ENCODE results near the gene FARSA. TPM values are rescaled to one million over a fixed set of nuclear protein-coding genes. Genes with fewer than 3 reads are reported as not detected.

The FARSA gene
- total RNA-seq, 1 donor from 2014 or later, result 54.5 TPM

DNA sequence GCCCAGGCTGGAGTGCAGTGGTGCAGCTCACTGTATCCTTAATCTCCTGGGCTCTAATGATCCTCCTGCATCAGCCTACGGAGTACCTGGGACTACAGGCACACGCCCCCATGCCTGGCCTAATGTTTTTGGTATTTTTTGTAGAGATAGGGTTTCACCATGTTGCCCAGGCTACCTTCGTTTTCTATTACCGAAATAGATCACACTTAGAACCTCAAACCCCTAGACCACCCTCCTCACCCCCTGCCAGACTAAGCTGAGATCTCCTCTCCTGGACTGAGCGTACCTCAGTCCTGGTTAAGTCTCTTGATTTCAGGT lies 46.9 kb downstream of the FARSA start:
- no peak overlapping the region for H3K27ac Mint-ChIP-seq
- TF ChIP-seq, protein P1, sequence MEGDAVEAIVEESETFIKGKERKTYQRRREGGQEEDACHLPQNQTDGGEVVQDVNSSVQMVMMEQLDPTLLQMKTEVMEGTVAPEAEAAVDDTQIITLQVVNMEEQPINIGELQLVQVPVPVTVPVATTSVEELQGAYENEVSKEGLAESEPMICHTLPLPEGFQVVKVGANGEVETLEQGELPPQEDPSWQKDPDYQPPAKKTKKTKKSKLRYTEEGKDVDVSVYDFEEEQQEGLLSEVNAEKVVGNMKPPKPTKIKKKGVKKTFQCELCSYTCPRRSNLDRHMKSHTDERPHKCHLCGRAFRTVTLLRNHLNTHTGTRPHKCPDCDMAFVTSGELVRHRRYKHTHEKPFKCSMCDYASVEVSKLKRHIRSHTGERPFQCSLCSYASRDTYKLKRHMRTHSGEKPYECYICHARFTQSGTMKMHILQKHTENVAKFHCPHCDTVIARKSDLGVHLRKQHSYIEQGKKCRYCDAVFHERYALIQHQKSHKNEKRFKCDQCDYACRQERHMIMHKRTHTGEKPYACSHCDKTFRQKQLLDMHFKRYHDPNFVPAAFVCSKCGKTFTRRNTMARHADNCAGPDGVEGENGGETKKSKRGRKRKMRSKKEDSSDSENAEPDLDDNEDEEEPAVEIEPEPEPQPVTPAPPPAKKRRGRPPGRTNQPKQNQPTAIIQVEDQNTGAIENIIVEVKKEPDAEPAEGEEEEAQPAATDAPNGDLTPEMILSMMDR (IDR thresholded peaks at IDR 0.05; ENCODE audit: unreplicated experiment), result no peak
- peaks cover 19% of the 10 kb centered on the region for H3K4me1 Mint-ChIP-seq
- DNase-seq (ENCODE audit: low spot score in 2 of 2, unreplicated experiment in 2 of 2), result no peak
- H3K27me3 Mint-ChIP-seq (ENCODE audit: low read depth), result peaks cover 48% of the 10 kb centered on the region
- peaks cover 4% of the 10 kb centered on the region for H3K9me3 Mint-ChIP-seq
- peaks cover 2% of the 10 kb centered on the region for H3K36me3 Mint-ChIP-seq
- H3K4me3 Mint-ChIP-seq, result peak overlapping the region; percentile 50

DNA sequence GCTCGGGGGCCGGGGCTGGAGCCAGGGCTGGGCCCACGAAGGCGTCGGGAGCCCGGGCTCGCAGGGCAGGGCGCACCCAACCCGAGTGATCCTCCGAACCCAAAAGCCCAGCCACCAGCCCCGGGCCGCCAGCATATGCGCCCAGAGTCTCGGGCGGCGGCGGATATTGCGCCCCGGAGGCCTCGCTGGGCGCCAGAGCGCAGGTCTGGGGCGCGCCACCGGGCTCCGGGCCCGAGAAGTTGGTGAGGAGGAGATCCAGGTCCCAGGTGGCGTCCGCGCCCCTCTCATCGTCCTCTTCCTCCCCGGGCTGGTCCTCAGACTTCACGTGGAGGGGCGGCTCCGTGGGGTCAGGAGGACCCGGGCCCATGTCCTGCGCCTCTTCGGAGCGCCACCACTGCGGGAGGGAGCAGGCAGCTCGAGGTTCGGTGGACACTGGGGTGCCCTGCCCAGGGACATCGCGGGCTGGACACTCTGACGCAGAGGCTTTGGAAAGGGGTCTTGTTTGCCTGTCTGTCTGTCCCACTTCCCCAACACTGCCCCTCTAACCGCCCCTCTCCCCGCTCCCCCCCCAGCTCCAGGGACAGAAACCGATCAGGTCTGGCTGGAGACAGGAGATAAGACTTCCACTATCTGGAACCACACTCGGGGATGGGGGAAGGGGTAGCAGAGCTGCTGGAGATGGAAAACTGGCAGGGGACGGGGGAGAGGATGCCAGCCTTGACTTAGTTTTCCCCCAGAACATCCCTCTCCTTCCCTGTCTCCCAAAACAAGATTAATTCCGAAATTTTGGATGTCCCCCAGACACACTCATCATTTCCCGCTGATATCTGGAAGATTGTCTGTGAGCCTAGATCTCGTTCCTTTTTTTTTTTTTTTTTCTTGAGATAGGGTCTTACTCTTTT lies 47.5 kb downstream of the FARSA start:
- DNase-seq (ENCODE audit: low spot score in 2 of 2, unreplicated experiment in 2 of 2), result no peak
- Mint-ChIP-seq H3K27me3 (ENCODE audit: low read depth) (peaks cover 48% of the 10 kb centered on the region), H3K4me3 (peak overlapping the region; percentile 50), H3K9me3 (peaks cover 4% of the 10 kb centered on the region), H3K27ac (no peak overlapping the region), H3K36me3 (peaks cover 2% of the 10 kb centered on the region), H3K4me1 (peaks cover 13% of the 10 kb centered on the region)
- TF ChIP-seq, protein P1 (IDR thresholded peaks at IDR 0.05; ENCODE audit: unreplicated experiment), result no peak

DNA sequence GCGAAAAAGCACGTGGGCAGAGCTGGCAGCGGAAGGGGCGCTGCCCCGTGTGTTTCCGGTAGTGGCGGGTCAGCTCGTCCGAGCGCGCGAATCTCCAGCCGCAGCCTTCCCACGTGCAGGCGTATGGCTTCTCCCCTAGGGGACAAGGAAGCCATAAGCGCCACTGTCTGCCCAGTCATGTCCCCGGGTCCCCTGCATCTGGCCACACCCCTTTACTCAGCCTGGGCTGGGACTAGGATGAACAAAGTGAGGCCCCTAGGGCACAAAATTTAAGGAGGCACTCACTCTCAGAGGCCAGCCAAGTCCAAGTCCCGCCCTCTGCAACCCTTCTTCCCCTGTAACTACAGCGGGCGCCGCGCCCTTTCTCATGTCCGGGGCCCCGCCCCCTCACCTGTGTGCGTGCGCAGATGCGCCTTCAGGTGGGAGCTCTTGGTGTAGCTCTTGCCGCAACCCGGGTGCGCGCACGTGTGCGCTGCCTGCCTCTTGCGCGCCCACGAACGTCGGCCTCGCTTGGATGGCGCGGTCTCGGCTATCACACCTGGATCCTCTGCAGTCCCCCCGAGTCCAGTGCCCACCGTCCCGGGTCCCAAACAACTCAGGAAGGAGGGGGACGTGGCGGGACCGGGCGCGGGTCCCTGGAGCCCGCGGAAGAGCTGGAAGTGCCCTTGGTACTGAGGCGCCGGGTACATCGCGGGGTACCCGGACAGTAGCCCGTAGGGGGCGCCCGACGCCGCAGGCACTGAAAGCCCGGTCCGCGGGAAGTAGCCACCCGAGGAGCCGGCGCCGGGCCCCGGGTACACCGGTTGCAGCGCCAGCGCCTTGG lies 48.4 kb downstream of the FARSA start:
- H3K27me3 Mint-ChIP-seq (ENCODE audit: low read depth), result peaks cover 48% of the 10 kb centered on the region
- H3K9me3 Mint-ChIP-seq, result peaks cover 4% of the 10 kb centered on the region
- H3K4me3 Mint-ChIP-seq, result peak overlapping the region; percentile 63
- peak; percentile 55 to 67 for DNase-seq (ENCODE audit: low spot score in 2 of 2, unreplicated experiment in 2 of 2)
- H3K36me3 Mint-ChIP-seq, result peaks cover 2% of the 10 kb centered on the region
- H3K4me1 Mint-ChIP-seq, result peaks cover 13% of the 10 kb centered on the region
- no peak overlapping the region for H3K27ac Mint-ChIP-seq
- TF ChIP-seq, protein P1 (IDR thresholded peaks at IDR 0.05; ENCODE audit: unreplicated experiment), result peak; percentile 35

DNA sequence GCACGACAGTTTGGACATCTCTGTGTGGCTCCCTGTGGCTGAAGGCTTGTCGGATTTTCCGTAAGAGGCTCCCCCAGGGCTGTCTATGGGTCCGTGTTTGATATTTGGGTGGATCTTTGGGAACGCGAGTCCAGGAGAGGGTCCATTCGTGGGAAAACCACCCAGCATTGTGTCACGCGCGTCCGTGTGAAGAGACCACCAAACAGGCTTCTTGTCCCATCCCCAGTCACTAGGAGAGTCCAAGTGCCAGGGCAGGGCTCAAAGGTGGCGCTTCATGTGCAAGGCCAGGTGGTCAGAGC lies 48.9 kb downstream of the FARSA start:
- H3K27ac Mint-ChIP-seq, result no peak overlapping the region
- no peak for DNase-seq (ENCODE audit: low spot score in 2 of 2, unreplicated experiment in 2 of 2)
- TF ChIP-seq, protein P1 (IDR thresholded peaks at IDR 0.05; ENCODE audit: unreplicated experiment), result no peak
- peaks cover 13% of the 10 kb centered on the region for H3K4me1 Mint-ChIP-seq
- peaks cover 2% of the 10 kb centered on the region for H3K36me3 Mint-ChIP-seq
- peaks cover 48% of the 10 kb centered on the region for H3K27me3 Mint-ChIP-seq (ENCODE audit: low read depth)
- H3K4me3 Mint-ChIP-seq, result peak overlapping the region; percentile 63
- peaks cover 4% of the 10 kb centered on the region for H3K9me3 Mint-ChIP-seq

DNA sequence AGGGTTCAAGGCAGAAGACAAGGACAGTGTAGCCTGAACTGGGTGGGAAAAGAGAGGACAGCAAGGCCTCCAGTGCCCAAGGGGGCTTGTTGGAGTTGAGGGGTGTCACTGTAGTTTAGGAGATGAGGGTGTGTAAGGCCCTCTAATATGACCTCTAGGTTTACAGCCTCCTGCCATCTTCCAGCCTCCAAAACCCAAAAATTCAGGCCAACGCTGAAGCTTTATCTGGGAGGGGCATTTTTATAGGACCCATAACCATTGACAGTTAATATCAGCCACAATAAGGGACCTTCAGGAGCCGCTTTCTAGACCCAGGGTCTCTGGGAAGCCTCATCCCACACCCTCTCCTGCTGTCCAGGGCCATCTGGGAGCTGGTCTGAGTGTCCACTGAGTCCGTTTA lies 49.3 kb downstream of the FARSA start:
- peaks cover 4% of the 10 kb centered on the region for H3K9me3 Mint-ChIP-seq
- H3K27me3 Mint-ChIP-seq (ENCODE audit: low read depth), result peaks cover 48% of the 10 kb centered on the region
- H3K4me1 Mint-ChIP-seq, result peaks cover 13% of the 10 kb centered on the region
- H3K27ac Mint-ChIP-seq, result no peak overlapping the region
- H3K4me3 Mint-ChIP-seq, result no peak overlapping the region
- TF ChIP-seq, protein P1 (IDR thresholded peaks at IDR 0.05; ENCODE audit: unreplicated experiment), result no peak
- H3K36me3 Mint-ChIP-seq, result peaks cover 2% of the 10 kb centered on the region
- DNase-seq (ENCODE audit: low spot score in 2 of 2, unreplicated experiment in 2 of 2), result no peak

Measured in mesothelial cell of epicardium (in vitro differentiated cells).